Inflammatory macrophage treated with lipopolysaccharide for 4 hours (primary cell): ENCODE data around the gene ARL8A.
"Not testable (repeated sequence)": the region's sequence is repeated elsewhere in the genome, so short reads cannot be mapped to it uniquely, and the experiment has no call there.

Source experiments
- DNase-seq: peaks from one replicate; pipeline ENCODE4 v3.0.0-alpha.2; 2020

ARL8A gene

GRCh38 chr1:202133496-202133895, 11.0 kb downstream of the ARL8A start:
- DNase-seq: no peak

- DNase-seq: no peak
These were observed 11.5 kb downstream of the ARL8A start for GRCh38 chr1:202133001-202133400.

- DNase-seq: no peak
These were observed 12.3 kb downstream of the ARL8A start for GRCh38 chr1:202131956-202132821.

GRCh38 chr1:202130816-202131522, 13.6 kb downstream of the ARL8A start:
- no peak for DNase-seq

GRCh38 chr1:202130297-202130721, 14.2 kb downstream of the ARL8A start:
- no peak for DNase-seq

GRCh38 chr1:202129453-202130296, 14.9 kb downstream of the ARL8A start:
- DNase-seq: no peak

GRCh38 chr1:202127836-202128622, 16.5 kb downstream of the ARL8A start:
- DNase-seq: no peak

- no peak for DNase-seq
These were observed 17.5 kb downstream of the ARL8A start for GRCh38 chr1:202127061-202127460.

GRCh38 chr1:202126426-202126825, 18.1 kb downstream of the ARL8A start:
- DNase-seq: no peak

GRCh38 chr1:202125611-202126010, 18.9 kb downstream of the ARL8A start:
- no peak for DNase-seq

- no peak for DNase-seq
These were observed 20.4 kb downstream of the ARL8A start for GRCh38 chr1:202124142-202124541.

- DNase-seq: no peak
These were observed 21.2 kb downstream of the ARL8A start for GRCh38 chr1:202123336-202123813.

- DNase-seq: no peak
These were observed 21.8 kb downstream of the ARL8A start, which contains the start of gene GPR37L1 for GRCh38 chr1:202122639-202123335. TSS of gene GPR37L1 (plus strand) at chr1:202122917. CDS start at chr1:202122964, 47 bp downstream.

- no peak for DNase-seq
These were observed 23.5 kb downstream of the ARL8A start for GRCh38 chr1:202121006-202121405.

- no peak for DNase-seq
These were observed 26.6 kb downstream of the ARL8A start for GRCh38 chr1:202117898-202118371.

- DNase-seq: no peak
These were observed 28.2 kb downstream of the ARL8A start for GRCh38 chr1:202116287-202116686.

GRCh38 chr1:202113690-202114300, 30.7 kb downstream of the ARL8A start:
- no peak for DNase-seq

- no peak for DNase-seq
These were observed 31.5 kb downstream of the ARL8A start for GRCh38 chr1:202112859-202113689.

GRCh38 chr1:202111589-202111988, 32.9 kb downstream of the ARL8A start:
- DNase-seq: not testable (repeated sequence)

- no peak for DNase-seq
These were observed 33.6 kb downstream of the ARL8A start for GRCh38 chr1:202110977-202111376.
